ENCODE data around the gene LRRC31.

Gene LRRC31

DNA sequence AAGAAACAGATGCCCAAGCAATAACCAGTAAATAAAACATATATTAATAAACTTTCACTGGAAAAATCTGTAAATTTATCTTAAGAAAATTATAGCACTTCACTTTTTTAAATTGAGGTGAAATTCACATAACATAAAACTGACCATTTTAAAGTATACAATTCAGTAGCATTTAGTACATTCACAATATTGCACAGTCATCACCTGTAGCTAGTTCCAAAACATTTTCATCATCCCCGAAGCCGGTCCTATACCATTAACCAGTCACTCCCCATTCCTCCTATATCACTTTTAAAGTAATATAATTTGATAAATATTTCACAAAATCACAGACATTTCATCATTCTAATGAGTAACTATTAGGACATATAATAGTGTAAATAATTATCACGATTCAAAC lies 65.1 kb downstream of the LRRC31 start:
- H3K27ac ChIP-seq: no peak overlapping the region
- TF ChIP-seq, protein P1, sequence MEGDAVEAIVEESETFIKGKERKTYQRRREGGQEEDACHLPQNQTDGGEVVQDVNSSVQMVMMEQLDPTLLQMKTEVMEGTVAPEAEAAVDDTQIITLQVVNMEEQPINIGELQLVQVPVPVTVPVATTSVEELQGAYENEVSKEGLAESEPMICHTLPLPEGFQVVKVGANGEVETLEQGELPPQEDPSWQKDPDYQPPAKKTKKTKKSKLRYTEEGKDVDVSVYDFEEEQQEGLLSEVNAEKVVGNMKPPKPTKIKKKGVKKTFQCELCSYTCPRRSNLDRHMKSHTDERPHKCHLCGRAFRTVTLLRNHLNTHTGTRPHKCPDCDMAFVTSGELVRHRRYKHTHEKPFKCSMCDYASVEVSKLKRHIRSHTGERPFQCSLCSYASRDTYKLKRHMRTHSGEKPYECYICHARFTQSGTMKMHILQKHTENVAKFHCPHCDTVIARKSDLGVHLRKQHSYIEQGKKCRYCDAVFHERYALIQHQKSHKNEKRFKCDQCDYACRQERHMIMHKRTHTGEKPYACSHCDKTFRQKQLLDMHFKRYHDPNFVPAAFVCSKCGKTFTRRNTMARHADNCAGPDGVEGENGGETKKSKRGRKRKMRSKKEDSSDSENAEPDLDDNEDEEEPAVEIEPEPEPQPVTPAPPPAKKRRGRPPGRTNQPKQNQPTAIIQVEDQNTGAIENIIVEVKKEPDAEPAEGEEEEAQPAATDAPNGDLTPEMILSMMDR (conservative IDR thresholded peaks at IDR 0.05): no peak

DNA sequence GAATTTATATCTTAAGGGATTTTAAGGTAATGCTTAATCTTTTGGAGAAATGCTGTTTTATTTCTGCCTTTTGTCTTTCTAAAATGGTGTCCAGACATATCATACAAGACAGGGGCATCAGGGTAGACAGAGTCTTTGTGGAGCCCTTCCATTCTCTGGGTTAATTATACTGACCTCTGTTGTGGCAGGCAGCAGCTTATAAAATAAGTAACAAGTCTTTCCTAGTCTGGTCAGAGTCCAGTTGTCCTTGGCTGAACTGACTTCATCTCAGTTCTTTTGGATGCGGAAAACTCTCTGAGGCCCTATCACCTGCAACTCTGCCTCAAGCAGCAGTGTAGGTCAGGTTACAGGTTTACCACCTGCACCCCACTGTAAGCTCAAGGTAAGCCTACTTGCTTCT lies 77.4 kb downstream of the LRRC31 start:
- no peak overlapping the region for H3K27ac ChIP-seq
- TF ChIP-seq, protein P1 (conservative IDR thresholded peaks at IDR 0.05): no peak

- no peak overlapping the region for H3K27ac ChIP-seq
- TF ChIP-seq, protein P1 (conservative IDR thresholded peaks at IDR 0.05): no peak
Measured at GRCh38 chr3:169790687-169791429, 78.9 kb downstream of the LRRC31 start.

DNA sequence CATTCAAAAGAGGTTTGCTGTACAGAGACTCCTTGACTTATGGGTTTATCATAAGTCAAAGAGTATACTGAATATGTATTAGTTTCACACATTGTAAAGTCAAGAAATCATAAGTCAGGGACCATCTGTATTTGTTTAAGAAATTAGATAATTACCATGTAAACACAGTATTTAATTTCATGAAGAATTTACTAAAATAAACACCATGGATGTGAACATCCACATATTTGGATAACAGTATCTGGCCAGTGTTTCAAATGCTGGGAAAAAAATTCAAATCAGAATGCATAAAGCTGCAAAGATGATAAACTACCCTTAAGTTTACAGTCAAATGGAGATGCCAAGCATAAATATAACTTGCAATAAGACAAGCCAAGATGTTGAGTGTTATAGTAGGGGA lies 79.5 kb downstream of the LRRC31 start:
- no peak overlapping the region for H3K27ac ChIP-seq
- TF ChIP-seq, protein P1 (conservative IDR thresholded peaks at IDR 0.05): no peak

Data from VCaP (cell line).